GM21390 (cell line): ENCODE results near the gene PKN1.
"Not testable (repeated sequence)": the region's sequence is repeated elsewhere in the genome, so short reads cannot be mapped to it uniquely, and the experiment has no call there.

Experiments used
- ATAC-seq: cut with Tn5 transposase; IDR thresholded peaks from one replicate; pipeline ENCODE4 v1.9.1; 2021; ENCODE audit not compliant: unreplicated experiment

Gene PKN1

DNA sequence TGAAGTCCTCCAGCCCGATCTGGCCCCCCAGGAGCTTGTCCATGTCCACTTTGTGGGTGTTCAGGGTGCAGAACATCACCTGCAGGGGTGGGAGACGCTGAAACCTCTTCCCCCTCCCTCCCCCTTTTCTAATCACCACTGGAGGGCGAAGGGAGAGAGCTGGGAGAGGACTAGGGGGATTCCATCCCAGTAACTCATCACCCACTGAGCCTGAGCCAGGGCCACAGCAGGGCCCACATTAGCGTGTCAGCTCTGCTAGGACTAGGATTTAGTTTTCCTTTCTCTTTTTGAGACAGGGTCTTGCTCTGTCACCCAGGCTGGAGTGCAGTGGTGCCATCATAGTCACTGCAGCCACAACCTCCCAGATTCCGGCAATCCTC lies 47.6 kb downstream of the PKN1 start:
- no peak for ATAC-seq

DNA sequence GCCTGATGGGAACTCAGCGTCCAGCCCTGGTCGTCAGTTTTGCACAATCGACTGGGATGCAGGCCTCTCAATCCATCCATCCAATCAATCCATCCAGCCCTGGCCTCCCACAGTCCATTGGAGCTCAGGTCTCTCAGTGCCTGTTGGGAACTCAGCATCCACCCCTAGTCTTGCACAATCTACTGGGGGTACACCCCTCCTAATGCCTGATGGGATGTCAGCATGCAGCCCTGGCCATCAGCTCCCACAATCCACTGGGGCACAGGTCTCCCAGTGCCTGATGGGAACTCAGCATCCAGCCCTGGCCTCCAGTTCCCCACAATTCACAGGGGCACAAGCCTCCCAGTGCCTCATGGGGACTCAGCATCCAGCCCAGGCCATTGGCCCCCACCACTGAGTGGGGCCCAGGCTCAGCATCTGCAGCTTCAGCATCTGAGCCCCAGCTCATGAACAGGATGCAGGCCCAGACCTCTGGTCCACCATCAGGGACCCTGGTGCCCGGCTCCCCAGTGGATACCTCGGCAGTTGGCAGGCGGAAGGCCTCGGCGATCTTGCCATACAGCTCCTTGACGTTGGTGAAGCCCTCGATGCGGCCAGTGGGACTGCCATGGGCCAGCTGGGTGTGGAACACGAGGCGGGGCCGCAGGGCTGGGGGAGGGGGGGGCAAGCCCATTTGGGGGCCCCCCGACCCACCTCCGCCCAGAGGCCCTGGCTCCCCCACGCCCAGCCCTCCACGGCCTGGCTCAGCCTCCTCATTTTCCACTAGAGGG lies 49.3 kb downstream of the PKN1 start:
- ATAC-seq: no peak

DNA sequence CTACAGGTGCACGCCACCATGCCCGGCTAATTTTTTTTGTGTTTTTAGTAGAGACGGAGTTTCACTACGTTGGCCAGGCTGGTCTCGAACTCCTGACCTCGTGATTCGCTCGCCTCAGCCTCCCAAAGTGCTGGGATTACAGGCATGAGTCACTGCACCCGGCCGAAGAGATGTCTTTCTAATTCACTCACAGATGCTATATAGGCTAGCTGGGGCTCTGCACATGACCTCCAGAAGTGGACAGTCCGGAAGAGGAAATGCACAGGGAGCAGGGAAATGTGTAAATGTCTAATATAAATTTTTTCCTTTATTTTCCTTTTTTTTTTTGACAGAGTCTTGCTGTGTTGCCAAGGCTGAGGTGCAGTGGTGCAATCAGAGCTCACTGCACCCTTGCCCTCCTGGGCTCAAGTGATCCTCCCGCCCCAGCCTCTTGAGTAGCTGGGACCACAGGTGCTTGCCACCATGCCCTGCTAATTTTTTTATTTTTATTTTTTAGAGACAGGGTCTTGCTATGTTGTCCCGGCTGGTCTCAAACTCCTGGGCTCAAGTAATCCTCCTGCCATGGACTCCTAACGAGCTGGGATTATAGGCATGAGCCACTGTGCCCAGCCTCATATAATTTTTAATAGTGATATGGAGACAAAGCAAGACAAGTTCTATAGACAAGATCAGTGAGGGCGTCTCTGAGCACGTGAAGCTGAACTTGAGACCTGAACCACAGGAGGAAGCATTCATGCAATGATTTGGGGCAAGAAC lies 54.4 kb downstream of the PKN1 start:
- ATAC-seq: no peak

DNA sequence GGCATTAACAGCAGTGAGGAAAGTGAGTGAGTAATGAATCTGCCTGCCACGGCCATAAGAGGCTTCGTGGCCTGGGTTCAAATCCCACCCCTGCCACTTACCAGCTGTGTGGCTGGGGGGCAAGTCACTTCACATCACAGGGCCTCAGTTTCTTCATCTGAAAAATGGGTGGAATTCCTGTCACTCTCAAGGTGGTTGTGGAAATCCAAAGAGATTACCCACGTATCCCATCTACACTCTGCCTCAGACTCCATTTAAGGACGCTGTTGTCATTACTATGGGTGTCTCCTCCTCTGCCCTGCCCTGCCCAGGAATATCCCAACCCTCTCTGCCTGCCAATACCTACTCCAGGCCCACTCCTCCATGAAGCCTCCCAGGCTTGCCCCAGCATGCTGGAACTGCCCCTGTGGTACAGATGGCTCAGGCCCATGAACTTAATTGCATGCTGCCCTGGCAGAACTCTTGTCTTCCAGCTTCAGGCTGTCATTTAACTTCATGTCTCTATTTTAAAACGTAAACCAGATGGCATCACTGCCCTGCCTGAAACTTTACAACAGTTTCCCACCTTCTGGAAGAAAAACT lies 59.7 kb downstream of the PKN1 start:
- no peak for ATAC-seq

DNA sequence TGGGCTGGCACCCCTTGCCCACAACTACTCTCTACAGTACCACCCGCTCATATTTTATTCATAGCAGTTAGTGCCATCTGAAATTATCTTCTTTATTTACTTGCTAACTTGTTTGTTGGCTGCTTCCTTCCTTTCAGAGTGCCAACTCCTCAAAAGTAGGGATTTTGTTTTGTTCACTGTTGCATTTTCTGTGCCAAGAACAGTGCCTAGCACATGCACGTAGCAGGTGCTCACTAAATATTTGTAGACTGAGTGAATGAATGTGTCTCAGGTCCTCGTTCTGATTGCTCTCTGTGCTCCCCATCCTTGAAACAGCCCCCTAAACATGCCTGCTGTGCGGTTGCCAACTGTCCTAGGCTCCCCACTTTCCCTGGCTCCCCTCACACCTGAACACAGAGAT lies 61.3 kb downstream of the PKN1 start:
- ATAC-seq: no peak

DNA sequence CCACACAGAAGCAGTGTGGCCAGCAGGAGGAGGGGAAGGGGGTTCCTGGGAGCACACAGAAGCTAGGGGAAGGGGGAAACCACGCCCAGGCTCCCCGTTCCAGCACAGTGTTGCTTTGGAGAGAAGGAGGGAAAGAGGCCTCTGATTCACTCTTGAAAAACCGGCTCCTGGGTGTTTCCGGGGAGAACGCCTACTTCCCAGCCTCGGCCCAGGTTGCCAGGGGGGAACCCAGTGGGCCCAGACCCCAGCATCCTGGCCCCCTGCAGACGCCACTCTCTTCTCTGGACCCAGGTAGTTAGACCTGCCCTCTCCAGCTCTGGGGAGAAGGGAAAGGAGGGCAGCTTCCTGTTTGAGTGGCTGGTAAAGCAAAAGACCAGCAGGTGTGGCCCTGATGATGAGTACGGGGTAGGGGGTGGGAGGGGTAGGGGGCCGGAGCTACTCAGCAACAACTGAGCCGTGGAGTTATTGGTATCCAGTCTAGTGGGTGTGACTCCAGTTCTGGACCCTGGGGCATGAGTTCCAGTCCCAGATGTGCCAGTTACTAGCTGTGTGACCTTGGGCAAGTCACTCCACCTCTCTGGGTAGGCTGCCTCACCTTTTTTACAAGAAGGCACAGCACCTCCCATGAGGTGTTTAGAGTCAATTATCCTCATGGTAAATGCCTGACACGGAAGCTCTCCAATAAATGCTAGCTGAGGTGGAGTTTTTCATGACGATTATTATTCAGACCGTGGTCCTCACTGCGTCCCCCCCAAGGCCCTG lies 62.0 kb downstream of the PKN1 start:
- no peak for ATAC-seq

DNA sequence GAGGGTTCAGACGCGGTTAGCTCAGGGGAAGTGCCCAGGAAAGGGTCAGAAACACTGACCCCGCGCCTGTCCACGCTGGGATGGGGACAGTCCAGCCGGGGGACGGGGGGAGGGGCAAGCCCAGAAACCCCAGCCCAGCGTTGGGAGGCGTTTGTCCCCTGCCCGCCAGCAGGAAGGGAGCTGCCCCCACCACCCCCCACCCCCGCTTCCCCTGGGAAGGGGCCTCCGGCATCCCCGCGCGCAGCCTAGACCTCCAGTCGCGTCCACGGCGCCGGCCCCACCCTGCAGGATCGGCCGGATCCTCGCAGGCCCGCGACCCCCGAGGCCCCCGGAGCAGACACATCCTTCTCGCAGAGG lies 62.5 kb downstream of the PKN1 start:
- ATAC-seq: no peak

DNA sequence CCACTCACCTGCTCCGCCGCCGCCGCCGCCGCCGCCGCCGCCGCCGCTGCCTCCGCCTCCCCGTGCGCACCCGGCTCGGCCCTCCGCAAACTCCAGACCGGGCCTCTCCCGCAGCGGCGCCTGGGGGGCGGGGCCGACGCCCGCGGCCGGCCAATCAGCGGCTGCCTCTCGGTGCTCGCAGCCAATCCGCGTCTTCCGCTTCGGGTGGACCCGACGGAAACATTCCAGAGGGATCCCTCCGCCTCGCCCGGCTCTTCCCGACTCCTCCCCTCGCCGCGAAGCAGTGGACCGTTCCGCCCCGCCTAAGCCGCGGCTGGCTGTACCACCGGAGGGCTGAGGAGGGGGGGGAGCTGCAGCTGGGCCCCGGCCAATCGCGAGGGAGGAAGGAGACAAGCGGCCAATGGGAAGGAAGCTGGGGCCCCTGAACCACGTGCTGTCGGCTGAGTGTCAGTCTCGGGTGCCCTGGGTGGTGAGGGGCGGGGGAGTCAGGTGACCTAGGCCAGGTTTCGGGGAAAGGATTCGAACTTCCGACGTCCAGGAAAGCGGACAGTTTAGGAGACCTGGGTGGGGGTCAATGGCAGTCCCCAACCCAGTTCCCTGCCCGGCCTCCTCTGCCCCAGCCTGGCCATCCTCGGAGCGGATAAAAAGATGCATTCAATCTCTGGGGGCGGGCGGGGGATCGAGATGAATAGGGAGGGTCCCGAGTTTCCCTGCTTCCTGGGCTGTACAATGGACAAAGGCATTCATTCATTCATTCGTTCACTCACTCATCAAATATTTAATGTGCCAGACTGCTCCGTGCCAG lies 63.1 kb downstream of the PKN1 start, which contains the start of gene GIPC1:
Gene GIPC1, minus strand, starts transcription at position 99 of the 805 bp plus-strand sequence. CDS start 13,151 bp downstream, outside the sequence.
- no peak for ATAC-seq

DNA sequence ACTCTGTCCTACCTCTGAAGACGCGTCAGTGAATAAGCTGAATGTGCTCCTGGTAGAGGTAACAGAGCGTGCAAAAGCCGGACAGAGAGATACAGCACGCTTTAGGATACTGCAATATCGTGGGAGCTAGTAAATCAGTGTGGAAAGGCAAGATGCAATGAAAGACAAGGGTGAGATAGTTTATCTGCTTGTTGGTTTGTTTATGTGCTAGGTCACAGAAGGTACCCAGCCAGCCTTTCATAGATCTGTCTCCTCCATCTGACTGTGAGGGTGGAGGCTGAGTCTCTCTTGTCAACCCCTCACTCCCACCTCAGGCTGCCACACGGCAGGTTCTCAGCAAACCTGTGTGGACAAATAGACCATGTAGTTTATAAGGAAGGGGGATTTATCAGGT lies 63.7 kb downstream of the PKN1 start:
- no peak for ATAC-seq

DNA sequence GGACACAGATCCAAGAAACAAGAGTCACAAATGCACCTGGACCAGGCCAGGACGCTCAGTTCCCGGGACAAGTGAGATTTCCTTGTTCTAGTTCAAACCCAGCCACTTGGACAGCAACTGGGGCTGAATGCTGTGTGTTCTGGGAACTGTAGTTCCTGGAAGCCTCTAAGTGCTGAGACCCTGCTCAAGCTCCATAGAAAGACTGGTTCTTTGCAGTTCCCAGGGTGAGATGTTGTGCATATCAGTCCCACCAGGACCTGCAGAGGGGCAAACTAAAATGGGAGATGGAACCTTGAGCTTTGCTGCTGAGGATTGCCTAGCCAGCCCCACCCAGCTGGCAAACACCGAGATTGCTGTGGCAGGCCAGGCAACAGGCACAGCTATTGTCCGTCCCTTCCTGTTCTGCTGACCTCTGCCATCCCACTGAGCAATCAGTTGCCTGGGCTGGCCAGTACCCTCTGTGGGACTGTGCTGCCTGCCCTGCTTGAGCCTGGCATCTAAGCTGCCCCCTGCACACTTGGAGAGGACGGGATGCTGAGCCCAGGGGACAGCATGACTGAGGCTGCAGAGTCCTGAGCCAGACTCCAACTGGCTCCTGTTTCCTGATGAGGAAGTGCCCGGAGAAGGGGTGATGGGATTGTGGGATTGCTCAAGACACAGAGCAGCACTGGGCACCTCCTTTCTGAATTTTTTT lies 64.3 kb downstream of the PKN1 start:
- ATAC-seq: no peak

DNA sequence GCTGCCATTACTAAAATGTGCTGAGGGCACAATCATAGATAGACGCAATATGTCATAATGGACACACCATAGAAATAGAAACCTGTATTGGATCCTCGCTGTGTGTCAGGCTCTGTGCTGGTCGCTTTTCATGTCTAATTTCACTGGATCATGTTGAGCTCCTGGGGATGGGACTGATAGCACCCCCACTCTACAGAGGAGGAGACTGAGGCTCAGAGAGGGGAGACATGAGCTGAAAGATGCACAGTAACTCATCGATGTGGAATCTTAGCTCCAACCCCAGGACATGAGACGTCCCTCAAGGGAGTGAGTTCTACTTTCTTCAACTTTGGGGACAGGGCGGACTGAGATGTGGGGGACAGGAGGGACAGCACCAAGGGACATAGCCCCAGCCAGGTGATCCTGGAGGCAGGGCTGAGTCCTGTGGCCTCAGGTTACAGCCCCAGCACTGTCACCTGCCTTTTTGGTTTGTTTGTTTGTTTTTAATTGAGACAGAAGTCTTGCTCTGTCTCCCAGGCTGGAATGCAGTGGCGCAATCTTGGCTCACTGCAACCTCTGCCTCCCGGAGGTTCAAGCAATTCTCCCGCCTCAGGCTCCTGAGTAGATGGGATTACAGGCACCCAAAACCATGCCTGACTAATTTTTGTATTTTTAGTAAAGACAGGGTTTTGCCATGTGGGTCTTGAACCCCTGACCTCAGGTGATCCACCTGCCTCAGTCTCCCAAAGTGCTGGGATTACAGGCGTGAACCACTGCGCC lies 69.4 kb downstream of the PKN1 start:
- no peak for ATAC-seq

DNA sequence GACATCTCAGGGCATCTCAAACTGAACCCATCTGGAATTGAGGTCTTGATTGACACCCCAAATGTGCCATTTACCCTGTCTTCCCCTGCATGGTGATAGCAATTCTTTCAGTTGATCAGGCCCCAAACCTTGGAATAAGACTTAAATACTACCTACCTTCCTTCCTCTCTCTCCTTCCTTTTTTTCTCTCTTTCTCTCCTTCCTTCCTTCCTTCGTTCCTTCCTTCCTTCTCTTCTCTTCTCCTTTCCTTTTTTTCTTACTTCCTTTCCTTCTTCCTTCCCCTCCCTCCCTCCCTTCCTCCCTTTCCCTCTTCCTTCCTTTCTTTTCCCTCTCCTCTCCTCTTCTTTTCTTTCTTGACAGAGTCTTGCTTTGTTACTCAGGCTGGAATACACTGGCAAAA lies 70.2 kb downstream of the PKN1 start:
- no peak for ATAC-seq

DNA sequence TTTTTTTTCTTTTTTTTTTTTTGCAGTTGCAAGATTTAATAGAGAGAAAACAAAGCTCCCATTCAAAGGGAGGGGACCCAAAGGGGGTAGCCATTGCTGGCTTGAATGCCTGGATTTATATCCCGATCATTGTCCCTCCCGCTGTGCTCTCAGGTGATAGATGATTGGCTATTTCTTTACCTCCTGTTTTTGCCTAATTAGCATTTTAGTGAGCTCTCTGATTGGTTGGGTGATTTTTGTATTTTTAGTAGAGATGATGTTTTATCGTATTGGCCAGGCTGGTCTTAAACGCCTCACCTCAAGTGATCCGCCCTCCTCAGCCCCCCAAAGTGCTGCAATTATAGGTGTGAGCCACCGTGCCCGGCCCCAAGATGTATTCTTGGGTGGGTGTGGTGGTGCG lies 71.5 kb downstream of the PKN1 start:
- not testable (repeated sequence) for ATAC-seq

DNA sequence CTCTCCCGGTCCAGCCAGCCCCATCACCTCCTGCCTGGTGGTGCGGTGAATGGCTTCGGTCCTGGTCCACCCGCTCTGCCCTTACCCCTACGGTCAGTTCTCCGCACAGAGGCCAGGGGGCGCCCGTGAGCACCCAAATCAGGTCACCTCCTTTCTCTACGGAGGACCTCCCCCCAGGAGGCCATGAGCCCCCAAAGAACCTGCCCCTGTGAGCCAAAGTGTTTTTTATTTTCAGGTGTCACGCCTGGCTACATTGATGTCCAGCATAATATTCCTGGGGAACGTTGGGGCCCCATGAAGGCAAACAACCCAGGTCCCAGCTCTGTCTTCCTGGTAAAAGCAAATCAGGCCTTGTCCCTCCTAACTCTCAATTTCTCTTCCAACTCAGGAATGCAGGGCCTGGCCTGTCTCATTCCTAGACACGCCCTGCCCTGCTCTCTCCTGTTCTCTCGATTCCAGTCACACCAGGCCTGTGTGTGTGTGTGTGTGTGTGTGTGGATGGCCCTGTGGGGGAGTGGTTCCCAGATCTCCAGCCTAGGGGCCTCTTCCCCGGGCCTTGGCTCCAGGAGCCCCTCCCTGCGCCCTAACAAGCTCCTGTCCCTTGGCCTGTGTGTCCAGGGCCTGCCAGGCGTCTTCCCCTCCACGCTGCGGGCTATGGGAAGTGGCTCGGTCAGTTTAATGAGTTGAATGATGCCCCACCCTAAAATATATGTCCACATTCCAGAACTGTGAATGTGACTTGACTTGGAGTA lies 72.6 kb downstream of the PKN1 start:
- ATAC-seq: no peak

DNA sequence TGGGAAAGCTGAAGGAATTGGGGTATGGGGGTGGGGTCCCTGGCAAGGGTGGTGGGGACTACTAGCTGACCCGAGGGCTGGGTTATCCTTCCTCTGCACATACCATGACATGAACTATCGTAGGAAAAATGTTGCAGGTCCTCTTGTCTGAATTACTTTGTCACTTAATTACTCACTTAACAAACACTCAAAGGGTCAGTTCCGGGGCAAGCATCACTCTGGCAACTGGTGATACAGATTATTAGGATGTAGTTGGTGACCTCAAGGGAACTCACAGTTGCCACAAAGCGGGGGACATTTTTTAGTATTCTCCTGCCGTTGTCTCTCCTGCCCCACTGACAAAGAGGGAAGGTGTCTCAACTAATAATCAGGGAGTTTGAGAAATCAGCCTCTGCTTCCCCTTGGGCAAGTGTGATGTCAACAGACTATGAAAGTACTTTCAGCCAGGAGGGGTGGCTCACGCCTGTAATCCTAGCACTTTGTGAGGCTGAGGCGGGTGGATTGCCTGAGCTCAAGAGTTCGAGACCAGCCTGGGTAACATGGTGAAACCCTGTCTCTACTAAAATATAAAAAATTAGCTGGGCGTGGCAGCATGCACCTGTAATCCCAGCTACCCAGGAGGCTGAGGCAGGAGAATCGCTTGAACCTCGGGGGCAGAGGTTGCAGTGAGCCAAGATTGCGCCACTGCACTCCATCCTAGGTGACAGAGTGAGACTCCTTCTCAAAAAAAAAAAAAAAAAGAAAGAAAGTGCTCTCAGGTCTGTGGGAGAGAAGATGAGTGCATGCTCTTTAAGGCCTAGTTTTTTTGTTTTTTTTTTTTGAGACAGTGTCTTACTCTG lies 74.8 kb downstream of the PKN1 start:
- no peak for ATAC-seq

DNA sequence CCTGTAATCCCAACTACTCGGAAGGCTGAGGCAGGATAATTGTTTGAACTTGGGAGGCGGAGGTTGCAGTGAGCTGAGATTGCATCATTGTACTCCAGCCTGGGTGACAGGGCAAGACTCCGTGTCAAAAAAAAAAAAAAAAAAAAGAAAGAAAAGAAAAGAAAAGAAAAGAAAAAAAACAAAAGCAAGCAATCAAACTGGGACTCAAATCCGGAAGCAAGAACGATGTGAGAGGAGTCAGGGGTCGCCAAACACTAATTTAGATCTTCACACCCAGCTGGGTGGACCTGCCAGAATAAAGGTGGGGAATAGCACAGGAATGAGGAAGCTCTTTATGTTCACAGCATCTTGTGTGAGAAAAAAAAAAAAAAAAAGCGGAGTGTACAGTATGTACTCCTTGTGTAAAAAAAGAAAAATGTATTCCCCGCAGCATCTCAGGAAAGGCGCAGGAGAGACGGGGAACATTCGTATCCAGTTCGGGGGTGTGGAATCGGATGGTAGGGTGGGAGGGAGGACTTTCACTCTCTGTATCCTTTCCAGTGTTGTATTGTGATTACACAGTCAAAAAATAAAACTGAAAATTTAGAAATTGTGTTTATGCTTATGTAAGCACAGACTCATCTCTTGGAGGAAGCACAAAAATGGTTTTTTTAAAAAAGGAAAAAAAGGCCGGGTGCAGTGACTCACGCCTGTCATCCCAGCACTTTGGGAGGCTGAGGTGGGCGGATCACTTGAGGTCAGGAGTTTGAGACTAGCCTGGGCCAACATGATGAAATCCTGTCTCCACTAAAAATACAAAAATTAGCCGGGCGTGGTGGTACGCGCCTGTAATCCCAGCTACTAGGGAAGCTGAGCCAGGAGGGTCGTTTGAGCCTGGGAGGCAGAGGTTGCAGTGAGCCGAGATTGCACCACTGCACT lies 77.5 kb downstream of the PKN1 start:
- ATAC-seq: no peak

DNA sequence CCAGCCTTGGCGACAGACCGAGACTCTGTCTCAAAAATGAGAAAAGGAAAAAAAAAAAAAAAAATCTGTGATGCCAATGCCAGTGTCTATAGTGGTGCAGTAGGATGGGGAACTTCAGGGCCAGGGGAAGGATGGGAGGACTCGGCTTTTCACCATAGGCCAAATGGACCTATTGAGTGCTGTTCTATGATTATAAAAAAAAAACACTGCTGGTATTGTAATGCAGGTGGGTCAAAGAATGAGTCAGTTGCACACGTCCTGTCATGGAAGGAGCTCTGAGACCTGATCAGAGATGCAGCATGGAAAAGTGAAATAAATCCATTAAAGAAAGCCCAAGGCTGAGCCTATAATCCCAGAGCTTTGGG lies 78.1 kb downstream of the PKN1 start:
- ATAC-seq: no peak
